Loucy (cell line): ENCODE results near the gene TDRD7.

Experiments used
- H2AFZ ChIP-seq: fragments of 200-600 bp; sonication (generic); 2 replicates; pipeline ENCODE4 v1.6.0; 2016; ENCODE audit warnings: antibody characterized with exemption, mild to moderate bottlenecking, low read length, moderate library complexity
- H3F3A ChIP-seq: fragments of 200-600 bp; 2 replicates; pipeline ENCODE4 v1.6.0; 2016; ENCODE audit warnings: antibody characterized with exemption, low read depth, mild to moderate bottlenecking
- H3K27me3 ChIP-seq: fragments of 200-600 bp; sonication (generic); 2 replicates; pipeline ENCODE4 v1.6.1; 2014; ENCODE audit warnings: low read length, mild to moderate bottlenecking; ENCODE audit not compliant: insufficient read depth, poor library complexity, severe bottlenecking
- H3K36me3 ChIP-seq: fragments of 200-600 bp; sonication (generic); 2 replicates; pipeline ENCODE4 v1.6.1; 2016; ENCODE audit warnings: low read length; ENCODE audit not compliant: insufficient read depth
- H3K4me1 ChIP-seq: fragments of 200-600 bp; sonication (generic); 2 replicates; pipeline ENCODE4 v1.5.1; 2014; ENCODE audit warnings: low read length, mild to moderate bottlenecking; ENCODE audit not compliant: insufficient read depth, poor library complexity, severe bottlenecking
- H3K4me2 ChIP-seq: fragments of 200-600 bp; sonication (generic); 2 replicates; pipeline ENCODE4 v1.6.0; 2014; ENCODE audit warnings: antibody characterized with exemption, low read length, low read depth, mild to moderate bottlenecking; ENCODE audit not compliant: poor library complexity, severe bottlenecking
- H3K4me3 ChIP-seq: fragments of 200-600 bp; sonication (generic); 2 replicates; pipeline ENCODE4 v1.5.1; 2014; ENCODE audit warnings: low read length, mild to moderate bottlenecking, mixed read lengths; ENCODE audit not compliant: poor library complexity, severe bottlenecking
- H3K79me2 ChIP-seq: fragments of 200-600 bp; sonication (generic); 2 replicates; pipeline ENCODE4 v1.6.1; 2014; ENCODE audit warnings: low read length; ENCODE audit not compliant: insufficient read depth
- H3K9ac ChIP-seq: fragments of 200-600 bp; sonication (generic); 2 replicates; pipeline ENCODE4 v1.6.0; 2014; ENCODE audit warnings: mild to moderate bottlenecking, low read depth, low read length, moderate library complexity; ENCODE audit not compliant: poor library complexity, severe bottlenecking
- H3K9me2 ChIP-seq: fragments of 200-600 bp; sonication (generic); replicated peaks from 2 replicates; pipeline ENCODE4 v1.6.1; 2016; ENCODE audit warnings: low read depth, low read length, mixed read lengths
- H3K9me3 ChIP-seq: fragments of 200-600 bp; sonication (generic); 2 replicates; pipeline ENCODE4 v1.6.1; 2014; ENCODE audit warnings: mild to moderate bottlenecking, antibody characterized with exemption, low read length, low read depth; ENCODE audit not compliant: insufficient read depth
- H4K20me1 ChIP-seq: fragments of 200-600 bp; sonication (generic); 2 replicates; pipeline ENCODE4 v1.6.0; 2014; ENCODE audit warnings: antibody characterized with exemption, low read length, mild to moderate bottlenecking; ENCODE audit not compliant: insufficient read depth, poor library complexity, severe bottlenecking
- CTCF ChIP-seq: fragments of 200-600 bp; sonication (generic); conservative IDR thresholded peaks from 2 replicates; pipeline ENCODE4 v1.5.1; 2014; ENCODE audit warnings: mild to moderate bottlenecking, antibody characterized with exemption, low read length
- EZH2phosphoT487 ChIP-seq: fragments of 200-600 bp; IDR thresholded peaks from 2 replicates; pipeline ENCODE4 v1.6.1; 2018; ENCODE audit warnings: antibody characterized with exemption, mild to moderate bottlenecking, moderate library complexity, borderline replicate concordance

The TDRD7 gene

GRCh38 chr9:97525451-97525850, 113.6 kb downstream of the TDRD7 start:
- H3K9me3 ChIP-seq, result no peaks in the 10 kb centered on the region
- no peaks in the 10 kb centered on the region for H4K20me1 ChIP-seq
- no peaks in the 10 kb centered on the region for H3K36me3 ChIP-seq
- H3K9ac ChIP-seq, result no peak overlapping the region
- no peaks in the 10 kb centered on the region for H3K4me1 ChIP-seq
- H3F3A ChIP-seq, result no peaks in the 10 kb centered on the region
- no peaks in the 10 kb centered on the region for H3K27me3 ChIP-seq
- no peak overlapping the region for H3K4me3 ChIP-seq
- H3K4me2 ChIP-seq, result no peak overlapping the region
- H3K9me2 ChIP-seq, result no peaks in the 10 kb centered on the region
- no peak for TF ChIP-seq CTCF
- no peak for TF ChIP-seq EZH2phosphoT487
- no peak overlapping the region for H2AFZ ChIP-seq
- H3K79me2 ChIP-seq, result no peaks in the 10 kb centered on the region

GRCh38 chr9:97526895-97527575, 115.1 kb downstream of the TDRD7 start:
- Histone ChIP-seq H3K27me3 (no peaks in the 10 kb centered on the region), H3F3A (no peaks in the 10 kb centered on the region), H3K4me3 (no peak overlapping the region), H4K20me1 (no peaks in the 10 kb centered on the region), H3K36me3 (no peaks in the 10 kb centered on the region), H3K9ac (no peak overlapping the region), H2AFZ (no peak overlapping the region), H3K79me2 (no peaks in the 10 kb centered on the region), H3K4me2 (no peak overlapping the region), H3K4me1 (no peaks in the 10 kb centered on the region), H3K9me3 (no peaks in the 10 kb centered on the region), H3K9me2 (no peaks in the 10 kb centered on the region)
- TF ChIP-seq EZH2phosphoT487, result no peak
- no peak for TF ChIP-seq CTCF

GRCh38 chr9:97527626-97528528, 116.0 kb downstream of the TDRD7 start:
- Histone ChIP-seq H3K79me2 (no peaks in the 10 kb centered on the region), H3K9me3 (no peaks in the 10 kb centered on the region), H3K36me3 (no peaks in the 10 kb centered on the region), H3K9ac (no peak overlapping the region), H3F3A (no peaks in the 10 kb centered on the region), H3K9me2 (no peaks in the 10 kb centered on the region), H3K4me2 (no peak overlapping the region), H3K27me3 (no peaks in the 10 kb centered on the region), H2AFZ (no peak overlapping the region), H3K4me1 (no peaks in the 10 kb centered on the region), H4K20me1 (no peaks in the 10 kb centered on the region), H3K4me3 (no peak overlapping the region)
- TF ChIP-seq EZH2phosphoT487 (no peak), CTCF (no peak)
